K562 (cell line): ENCODE data around the gene QARS1. TPM values are rescaled to one million over a fixed set of nuclear protein-coding genes. Genes with fewer than 3 reads are reported as not detected.

Experiments
- ATAC-seq: fragments of 200-7000 bp; cut with Tn5 transposase; 3 replicates; pipeline ENCODE4 v1.9.1; 2020; ENCODE audit warnings: moderate library complexity
- BruUV-seq: library from RNA; stranded (reverse); fragments of 400-500 nt; replicated peaks from 2 replicates; lab custom pipeline; 2021; lab: Mats Ljungman, UMichigan
- CTCF ChIA-PET: fragments of 300-600 bp; formaldehyde crosslinking; extraction: SDS; loops from one replicate; lab custom pipeline; 2021; ENCODE audit warnings: low intra/inter-chr PET ratio; lab: Yijun Ruan, JAX
- POLR2A ChIA-PET: fragments of 300-600, 350-650 bp; sonication (Branson Sonifier 250); formaldehyde crosslinking; extraction: SDS; loops from one replicate; lab custom pipeline; 2021; ENCODE audit warnings: antibody characterized with exemption, inconsistent platforms; lab: Yijun Ruan, JAX
- DNase-seq, 4 experiments: peaks; one replicate each; pipeline versions ENCODE4 v3.0.0 to v3.0.0-alpha.2; 2011 to 2018; ENCODE audit warnings: low spot score in 3 of 4, mixed read lengths in 3 of 4; ENCODE audit errors: extremely low read depth in 1 of 4
- FAIRE-seq: peaks from 2 replicates; lab custom pipeline; 2011; peaks lifted over from hg19 to GRCh38; lab: Jason Lieb, UNC
- H2AFZ ChIP-seq: 2 replicates; pipeline ENCODE4 v1.6.0; 2011; ENCODE audit warnings: low read depth, low read length, control low read depth, inconsistent platforms
- H3K27ac ChIP-seq: fragments of 200-600 bp; 3 replicates; pipeline ENCODE4 v1.8.0; 2011; ENCODE audit warnings: low read depth, mild to moderate bottlenecking, control low read depth, inconsistent platforms, low read length, moderate library complexity, mixed read lengths; ENCODE audit errors: extremely low read depth
- H3K27me3 ChIP-seq, 2 experiments: fragments of 300-600 bp in 1 of 2; 2 replicates in 1 of 2; 3 replicates in 1 of 2; pipeline versions ENCODE4 v1.6.0 to v1.8.0; 2011; ENCODE audit warnings: inconsistent platforms in 2 of 2, low read length in 2 of 2, mild to moderate bottlenecking in 1 of 2, mixed read lengths in 1 of 2, moderate library complexity in 1 of 2; ENCODE audit not compliant: control insufficient read depth in 2 of 2, insufficient read depth in 2 of 2
- H3K36me3 ChIP-seq: fragments of 300-600 bp; 3 replicates; pipeline ENCODE4 v1.8.0; 2011; ENCODE audit warnings: mild to moderate bottlenecking, low read length, inconsistent platforms; ENCODE audit not compliant: control insufficient read depth, insufficient read depth
- H3K4me1 ChIP-seq, 2 experiments: fragments of 200-600 bp in 1 of 2; replicated peaks in 1 of 2; 2 replicates in 1 of 2; 3 replicates in 1 of 2; pipeline versions ENCODE4 v1.5.1 to v1.8.0; 2011; ENCODE audit warnings: inconsistent platforms in 2 of 2, low read length in 2 of 2, mild to moderate bottlenecking in 1 of 2, mixed read lengths in 1 of 2, moderate library complexity in 1 of 2; ENCODE audit not compliant: control insufficient read depth in 2 of 2, insufficient read depth in 2 of 2
- H3K4me2 ChIP-seq: 2 replicates; pipeline ENCODE4 v1.6.1; 2011; ENCODE audit warnings: low read length, control low read depth, inconsistent platforms, mixed read lengths; ENCODE audit not compliant: insufficient read depth
- H3K4me3 ChIP-seq: fragments of 200-600 bp; sonication (generic), shearing (Covaris generic); 2 replicates; pipeline ENCODE4 v1.5.1; 2016; ENCODE audit warnings: control low read depth, inconsistent platforms
- H3K79me2 ChIP-seq: fragments of 200-600 bp; 3 replicates; pipeline ENCODE4 v1.8.0; 2011; ENCODE audit warnings: low read length, inconsistent platforms; ENCODE audit not compliant: control insufficient read depth, insufficient read depth
- H3K9ac ChIP-seq, 2 experiments: 2 replicates each; pipeline versions ENCODE4 v1.6.0 to v1.6.1; 2011; ENCODE audit warnings: low read depth in 2 of 2, low read length in 2 of 2, control low read depth in 1 of 2, inconsistent platforms in 1 of 2, mild to moderate bottlenecking in 1 of 2, mixed read lengths in 1 of 2; ENCODE audit not compliant: insufficient read depth in 1 of 2
- H3K9me1 ChIP-seq: one replicate; pipeline ENCODE4 v1.6.0; 2011; ENCODE audit warnings: inconsistent platforms, mild to moderate bottlenecking, low read length, moderate library complexity; ENCODE audit not compliant: control insufficient read depth, insufficient read depth
- H3K9me3 ChIP-seq: replicated peaks from 2 replicates; pipeline ENCODE4 v1.5.1; 2011; ENCODE audit warnings: low read depth, low read length, inconsistent platforms; ENCODE audit not compliant: control insufficient read depth, insufficient read depth
- H4K20me1 ChIP-seq: replicated peaks from 2 replicates; pipeline ENCODE4 v1.6.1; 2011; ENCODE audit warnings: low read length, inconsistent platforms, mixed read lengths; ENCODE audit not compliant: control insufficient read depth, insufficient read depth
- FOS ChIP-seq: IDR thresholded peaks from 3 replicates; pipeline ENCODE4 v1.6.1; 2011; ENCODE audit not compliant: insufficient read length; ENCODE audit errors: extremely low read depth
- FOXM1 ChIP-seq, 2 experiments: fragments of 450-650 bp in 1 of 2; sonication (generic) in 1 of 2; formaldehyde crosslinking in 1 of 2; IDR thresholded peaks; 2 replicates each; pipeline versions ENCODE4 v1.6.1 to v1.9.0; 2017 to 2022; ENCODE audit warnings: low read depth in 2 of 2, mild to moderate bottlenecking in 2 of 2, missing genetic modification reagents in 1 of 2, moderate library complexity in 1 of 2
- MCM2 ChIP-seq: fragments of 450-650 bp; IDR thresholded peaks from 2 replicates; pipeline ENCODE4 v1.6.1; 2017; ENCODE audit warnings: low read depth, mild to moderate bottlenecking
- NR3C1 ChIP-seq: sonication (generic); formaldehyde crosslinking; IDR thresholded peaks from 2 replicates; pipeline ENCODE4 v1.8.1; 2022; ENCODE audit warnings: missing genetic modification reagents
- RBM39 ChIP-seq: fragments of 200-400 bp; formaldehyde crosslinking; optimal IDR thresholded peaks from 2 replicates; pipeline ENCODE3; 2018; ENCODE audit warnings: low read depth, low read length
- TBL1XR1 ChIP-seq, 2 experiments: IDR thresholded peaks; 2 replicates each; pipeline ENCODE4 v1.6.1; 2012; ENCODE audit warnings: improper control_type of control experiment in 2 of 2, low read length in 2 of 2, mild to moderate bottlenecking in 1 of 2
- WGBS: fragments of 100-300 bp; shearing (Covaris generic); methylation state at CpG from one replicate; pipeline ENCODE4 v1.1.6; 2016; ENCODE audit warnings: low coverage, mixed read lengths; ENCODE audit not compliant: insufficient coverage; ENCODE audit errors: missing lambda C conversion rate; 5-methylcytosine and 5-hydroxymethylcytosine counted together
- in situ Hi-C: fragments of 300-500 bp; cut with MboI; formaldehyde crosslinking; loops from 4 replicates; pipeline ENCODE4 v1.15.0; 2018; ENCODE audit warnings: inconsistent platforms, mixed read lengths
- intact Hi-C: fragments of 100-400 bp; cut with micrococcal nuclease; formaldehyde crosslinking; loops from 2 replicates; pipeline ENCODE4 v1.14.2; 2022
- polyA plus RNA-seq, 8 experiments: library from polyadenylated mRNA; depleted of rRNA in 4 of 8; stranded (reverse) in 5 of 8; unstranded in 3 of 8; fragments of >200 nt; fragmentation: Nextera tagmentation in 2 of 8; fragmentation: Illumina TruSeq in 1 of 8; extraction: Ambion mirVana in 2 of 8; extraction: Trizol in 1 of 8; gene quantifications; 2 replicates each; pipeline versions ENCODE4 v1.2.1 to v1.2.3, GENCODE V29; 2011 to 2014; ENCODE audit warnings: inconsistent platforms in 1 of 8, missing spikeins in 1 of 8
- total RNA-seq, 7 experiments: library from RNA; depleted of rRNA in 6 of 7; stranded (reverse); fragments of >200 nt in 6 of 7; fragmentation: Illumina TruSeq in 2 of 7; extraction: Trizol in 2 of 7; gene quantifications; 2 replicates each; pipeline versions ENCODE4 v1.2.1 to v1.2.3, GENCODE V29; 2011 to 2021; ENCODE audit warnings: low replicate concordance in 1 of 7
- TF ChIP-seq, protein P1 (sequence below): fragments of 450-650 bp; IDR thresholded peaks from 2 replicates; pipeline ENCODE4 v1.6.1; 2016; ENCODE audit warnings: missing biosample characterization, missing genetic modification characterization
- TF ChIP-seq, protein P2 (sequence below): fragments of 250-450 bp; sonication (Bioruptor Pico); IDR thresholded peaks from 2 replicates; pipeline ENCODE4 v1.9.0; 2021; ENCODE audit warnings: mild to moderate bottlenecking, inconsistent platforms
- TF ChIP-seq, protein P3 (sequence below): sonication (generic); formaldehyde crosslinking; IDR thresholded peaks from 2 replicates; pipeline ENCODE4 v1.8.1; 2023; ENCODE audit warnings: mild to moderate bottlenecking, missing genetic modification reagents

The QARS1 gene
- total and polyA plus RNA-seq, 9 of the 15 experiments (the other 6 are each of a cell fraction or from before 2014, with no cell fraction given), result 148 to 310 (median 273) TPM

DNA sequence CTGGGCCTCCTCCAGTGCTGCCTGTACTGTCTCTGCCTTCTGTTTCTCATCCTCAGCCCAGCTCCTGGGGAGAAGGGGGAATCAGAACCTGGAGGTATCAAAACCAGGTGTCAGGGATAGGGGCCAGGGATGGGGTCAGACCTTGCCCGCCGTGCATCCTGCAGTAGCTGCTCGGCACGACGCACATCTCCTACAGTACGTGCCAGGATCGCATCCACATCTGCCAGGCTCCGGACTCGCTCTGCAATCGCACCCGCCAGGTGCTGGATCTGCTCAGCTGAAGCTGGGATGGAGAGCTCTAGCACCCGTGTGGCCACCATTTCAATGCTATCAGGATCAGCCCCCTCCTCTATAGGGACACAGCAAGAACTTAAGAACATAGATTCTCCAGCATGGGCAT lies 17.5 kb upstream of the QARS1 start:
- Histone ChIP-seq H4K20me1 (no peaks in the 10 kb centered on the region), H3K4me1 (peaks cover 9 to 41% of the 10 kb centered on the region in 2 experiments; a peak in 4 of 5 replicates), H3K9me1 (no peaks in the 10 kb centered on the region), H3K9me3 (no peaks in the 10 kb centered on the region), H3K9ac (no peak overlapping the region; a peak in 1 of 4 replicates), H3K79me2 (peaks cover 20% of the 10 kb centered on the region), H3K27ac (no peak overlapping the region), H3K4me3 (no peak overlapping the region), H2AFZ (no peak overlapping the region), H3K27me3 (no peaks in the 10 kb centered on the region), H3K36me3 (peaks cover 25% of the 10 kb centered on the region; the same call in 2 of the 3 replicates), H3K4me2 (no peak overlapping the region)
- POLR2A ChIA-PET, result interaction anchor here (0.6 kb wide), 2 partner anchors 12 to 45 kb away, joined by 3 read pairs; no protein-coding TSS in a partner anchor
- intact Hi-C loops, result no loop called here
- CTCF ChIA-PET, result no interaction called here
- 96% methylated on average over 7 of the region's 12 CpGs for WGBS
- DNase-seq (no peak), ATAC-seq (no peak), FAIRE-seq (no peak)
- BruUV-seq, result no TSS peak
- in situ Hi-C loops, result no loop called here
- TF ChIP-seq NR3C1 (CRISPR knock-in tag), result no peak
- TF ChIP-seq FOXM1 (IDR thresholded peaks at IDR 0.05; ENCODE audit: low read depth), result no peak
- TF ChIP-seq FOXM1 (CRISPR knock-in tag; IDR thresholded peaks at IDR 0.05; ENCODE audit: low read depth), result no peak
- TF ChIP-seq, protein P1, sequence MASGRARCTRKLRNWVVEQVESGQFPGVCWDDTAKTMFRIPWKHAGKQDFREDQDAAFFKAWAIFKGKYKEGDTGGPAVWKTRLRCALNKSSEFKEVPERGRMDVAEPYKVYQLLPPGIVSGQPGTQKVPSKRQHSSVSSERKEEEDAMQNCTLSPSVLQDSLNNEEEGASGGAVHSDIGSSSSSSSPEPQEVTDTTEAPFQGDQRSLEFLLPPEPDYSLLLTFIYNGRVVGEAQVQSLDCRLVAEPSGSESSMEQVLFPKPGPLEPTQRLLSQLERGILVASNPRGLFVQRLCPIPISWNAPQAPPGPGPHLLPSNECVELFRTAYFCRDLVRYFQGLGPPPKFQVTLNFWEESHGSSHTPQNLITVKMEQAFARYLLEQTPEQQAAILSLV (tag), result no peak
- no peak for TF ChIP-seq FOS
- TF ChIP-seq, protein P2, sequence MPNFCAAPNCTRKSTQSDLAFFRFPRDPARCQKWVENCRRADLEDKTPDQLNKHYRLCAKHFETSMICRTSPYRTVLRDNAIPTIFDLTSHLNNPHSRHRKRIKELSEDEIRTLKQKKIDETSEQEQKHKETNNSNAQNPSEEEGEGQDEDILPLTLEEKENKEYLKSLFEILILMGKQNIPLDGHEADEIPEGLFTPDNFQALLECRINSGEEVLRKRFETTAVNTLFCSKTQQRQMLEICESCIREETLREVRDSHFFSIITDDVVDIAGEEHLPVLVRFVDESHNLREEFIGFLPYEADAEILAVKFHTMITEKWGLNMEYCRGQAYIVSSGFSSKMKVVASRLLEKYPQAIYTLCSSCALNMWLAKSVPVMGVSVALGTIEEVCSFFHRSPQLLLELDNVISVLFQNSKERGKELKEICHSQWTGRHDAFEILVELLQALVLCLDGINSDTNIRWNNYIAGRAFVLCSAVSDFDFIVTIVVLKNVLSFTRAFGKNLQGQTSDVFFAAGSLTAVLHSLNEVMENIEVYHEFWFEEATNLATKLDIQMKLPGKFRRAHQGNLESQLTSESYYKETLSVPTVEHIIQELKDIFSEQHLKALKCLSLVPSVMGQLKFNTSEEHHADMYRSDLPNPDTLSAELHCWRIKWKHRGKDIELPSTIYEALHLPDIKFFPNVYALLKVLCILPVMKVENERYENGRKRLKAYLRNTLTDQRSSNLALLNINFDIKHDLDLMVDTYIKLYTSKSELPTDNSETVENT (CRISPR knock-in tag), result no peak
- TF ChIP-seq TBL1XR1 (IDR thresholded peaks at IDR 0.05; ENCODE audit: low read length in 2 of 2), result no peak
- TF ChIP-seq RBM39, result no peak
- TF ChIP-seq, protein P3, sequence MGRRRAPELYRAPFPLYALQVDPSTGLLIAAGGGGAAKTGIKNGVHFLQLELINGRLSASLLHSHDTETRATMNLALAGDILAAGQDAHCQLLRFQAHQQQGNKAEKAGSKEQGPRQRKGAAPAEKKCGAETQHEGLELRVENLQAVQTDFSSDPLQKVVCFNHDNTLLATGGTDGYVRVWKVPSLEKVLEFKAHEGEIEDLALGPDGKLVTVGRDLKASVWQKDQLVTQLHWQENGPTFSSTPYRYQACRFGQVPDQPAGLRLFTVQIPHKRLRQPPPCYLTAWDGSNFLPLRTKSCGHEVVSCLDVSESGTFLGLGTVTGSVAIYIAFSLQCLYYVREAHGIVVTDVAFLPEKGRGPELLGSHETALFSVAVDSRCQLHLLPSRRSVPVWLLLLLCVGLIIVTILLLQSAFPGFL (CRISPR knock-in tag), result no peak
- no peak for TF ChIP-seq MCM2
